K562 (cell line): Measurements from ENCODE around the gene UBE2E2. TPM values are rescaled to one million over a fixed set of nuclear protein-coding genes. Genes with fewer than 3 reads are reported as not detected.

ENCODE experiments used
- ATAC-seq: fragments of 200-7000 bp; cut with Tn5 transposase; 3 replicates; pipeline ENCODE4 v1.9.1; 2020; ENCODE audit warnings: moderate library complexity
- BruUV-seq: library from RNA; stranded (reverse); fragments of 400-500 nt; replicated peaks from 2 replicates; lab custom pipeline; 2021; lab: Mats Ljungman, UMichigan
- CTCF ChIA-PET: fragments of 300-600 bp; formaldehyde crosslinking; extraction: SDS; loops from one replicate; lab custom pipeline; 2021; ENCODE audit warnings: low intra/inter-chr PET ratio; lab: Yijun Ruan, JAX
- POLR2A ChIA-PET: fragments of 300-600, 350-650 bp; sonication (Branson Sonifier 250); formaldehyde crosslinking; extraction: SDS; loops from one replicate; lab custom pipeline; 2021; ENCODE audit warnings: antibody characterized with exemption, inconsistent platforms; lab: Yijun Ruan, JAX
- DNase-seq, 4 experiments: peaks; one replicate each; pipeline versions ENCODE4 v3.0.0 to v3.0.0-alpha.2; 2011 to 2018; ENCODE audit warnings: low spot score in 3 of 4, mixed read lengths in 3 of 4; ENCODE audit errors: extremely low read depth in 1 of 4
- FAIRE-seq: peaks from 2 replicates; lab custom pipeline; 2011; peaks lifted over from hg19 to GRCh38; lab: Jason Lieb, UNC
- H2AFZ ChIP-seq: 2 replicates; pipeline ENCODE4 v1.6.0; 2011; ENCODE audit warnings: low read depth, low read length, control low read depth, inconsistent platforms
- H3K27ac ChIP-seq: fragments of 200-600 bp; 3 replicates; pipeline ENCODE4 v1.8.0; 2011; ENCODE audit warnings: low read depth, mild to moderate bottlenecking, control low read depth, inconsistent platforms, low read length, moderate library complexity, mixed read lengths; ENCODE audit errors: extremely low read depth
- H3K27me3 ChIP-seq, 2 experiments: fragments of 300-600 bp in 1 of 2; 2 replicates in 1 of 2; 3 replicates in 1 of 2; pipeline versions ENCODE4 v1.6.0 to v1.8.0; 2011; ENCODE audit warnings: inconsistent platforms in 2 of 2, low read length in 2 of 2, mild to moderate bottlenecking in 1 of 2, mixed read lengths in 1 of 2, moderate library complexity in 1 of 2; ENCODE audit not compliant: control insufficient read depth in 2 of 2, insufficient read depth in 2 of 2
- H3K36me3 ChIP-seq: fragments of 300-600 bp; 3 replicates; pipeline ENCODE4 v1.8.0; 2011; ENCODE audit warnings: mild to moderate bottlenecking, low read length, inconsistent platforms; ENCODE audit not compliant: control insufficient read depth, insufficient read depth
- H3K4me1 ChIP-seq, 2 experiments: fragments of 200-600 bp in 1 of 2; replicated peaks in 1 of 2; 2 replicates in 1 of 2; 3 replicates in 1 of 2; pipeline versions ENCODE4 v1.5.1 to v1.8.0; 2011; ENCODE audit warnings: inconsistent platforms in 2 of 2, low read length in 2 of 2, mild to moderate bottlenecking in 1 of 2, mixed read lengths in 1 of 2, moderate library complexity in 1 of 2; ENCODE audit not compliant: control insufficient read depth in 2 of 2, insufficient read depth in 2 of 2
- H3K4me2 ChIP-seq: 2 replicates; pipeline ENCODE4 v1.6.1; 2011; ENCODE audit warnings: low read length, control low read depth, inconsistent platforms, mixed read lengths; ENCODE audit not compliant: insufficient read depth
- H3K4me3 ChIP-seq: fragments of 200-600 bp; sonication (generic), shearing (Covaris generic); 2 replicates; pipeline ENCODE4 v1.5.1; 2016; ENCODE audit warnings: control low read depth, inconsistent platforms
- H3K79me2 ChIP-seq: fragments of 200-600 bp; 3 replicates; pipeline ENCODE4 v1.8.0; 2011; ENCODE audit warnings: low read length, inconsistent platforms; ENCODE audit not compliant: control insufficient read depth, insufficient read depth
- H3K9ac ChIP-seq, 2 experiments: 2 replicates each; pipeline versions ENCODE4 v1.6.0 to v1.6.1; 2011; ENCODE audit warnings: low read depth in 2 of 2, low read length in 2 of 2, control low read depth in 1 of 2, inconsistent platforms in 1 of 2, mild to moderate bottlenecking in 1 of 2, mixed read lengths in 1 of 2; ENCODE audit not compliant: insufficient read depth in 1 of 2
- H3K9me1 ChIP-seq: one replicate; pipeline ENCODE4 v1.6.0; 2011; ENCODE audit warnings: inconsistent platforms, mild to moderate bottlenecking, low read length, moderate library complexity; ENCODE audit not compliant: control insufficient read depth, insufficient read depth
- H3K9me3 ChIP-seq: replicated peaks from 2 replicates; pipeline ENCODE4 v1.5.1; 2011; ENCODE audit warnings: low read depth, low read length, inconsistent platforms; ENCODE audit not compliant: control insufficient read depth, insufficient read depth
- H4K20me1 ChIP-seq: replicated peaks from 2 replicates; pipeline ENCODE4 v1.6.1; 2011; ENCODE audit warnings: low read length, inconsistent platforms, mixed read lengths; ENCODE audit not compliant: control insufficient read depth, insufficient read depth
- CREM ChIP-seq: IDR thresholded peaks from 2 replicates; pipeline ENCODE4 v1.6.1; 2014; ENCODE audit warnings: antibody characterized with exemption, low read depth
- DDX20 ChIP-seq: fragments of 450-650 bp; IDR thresholded peaks from 2 replicates; pipeline ENCODE4 v1.6.1; 2016; ENCODE audit warnings: missing genetic modification characterization, low read depth, mild to moderate bottlenecking, missing compliant biosample characterization, moderate library complexity
- E2F3 ChIP-seq: fragments of 250-450 bp; sonication (Bioruptor Pico); IDR thresholded peaks from 2 replicates; pipeline ENCODE4 v1.4.0; 2020; ENCODE audit warnings: mild to moderate bottlenecking
- GABPB2 ChIP-seq: fragments of 250-450 bp; sonication (Bioruptor Pico); conservative IDR thresholded peaks from 2 replicates; pipeline ENCODE4 v1.5.1; 2021; ENCODE audit warnings: mild to moderate bottlenecking
- HSF4 ChIP-seq: fragments of 250-450 bp; sonication (Bioruptor Pico); IDR thresholded peaks from 2 replicates; pipeline ENCODE4 v2.1.2; 2022; ENCODE audit warnings: mild to moderate bottlenecking, moderate library complexity, borderline replicate concordance
- KDM1A ChIP-seq, 2 experiments: fragments of 450-650 bp; IDR thresholded peaks; 2 replicates each; pipeline ENCODE4 v1.6.1; 2016; ENCODE audit warnings: mild to moderate bottlenecking in 2 of 2
- KDM2B ChIP-seq: fragments of 250-450 bp; sonication (Bioruptor Pico); IDR thresholded peaks from 2 replicates; pipeline ENCODE4 v1.8.0; 2021; ENCODE audit warnings: mild to moderate bottlenecking, moderate library complexity
- KLF13 ChIP-seq: fragments of 450-650 bp; IDR thresholded peaks from 2 replicates; pipeline ENCODE4 v1.6.1; 2016; ENCODE audit warnings: missing genetic modification characterization, low read depth, mild to moderate bottlenecking, missing compliant biosample characterization, moderate library complexity, borderline replicate concordance
- MTF1 ChIP-seq: fragments of 250-450 bp; sonication (Bioruptor Pico); IDR thresholded peaks from 2 replicates; pipeline ENCODE4 v1.9.0; 2021; ENCODE audit warnings: moderate library complexity, mild to moderate bottlenecking, inconsistent platforms, borderline replicate concordance
- POU5F1 ChIP-seq: fragments of 150-350 bp; IDR thresholded peaks from 2 replicates; pipeline ENCODE4 v1.6.1; 2014; ENCODE audit warnings: borderline replicate concordance, low read length, low read depth, mild to moderate bottlenecking; ENCODE audit not compliant: partially characterized antibody
- RERE ChIP-seq: sonication (generic); formaldehyde crosslinking; IDR thresholded peaks from 2 replicates; pipeline ENCODE4 v1.8.0; 2023; ENCODE audit warnings: missing genetic modification reagents, mild to moderate bottlenecking, borderline replicate concordance
- RFX1 ChIP-seq: fragments of 450-650 bp; IDR thresholded peaks from 2 replicates; pipeline ENCODE4 v1.6.1; 2016; ENCODE audit warnings: mild to moderate bottlenecking, moderate library complexity
- XRCC5 ChIP-seq: fragments of 200-400 bp; formaldehyde crosslinking; IDR thresholded peaks from 2 replicates; pipeline ENCODE4 v1.6.1; 2017; ENCODE audit warnings: low read depth, mild to moderate bottlenecking, low read length
- ZBTB49 ChIP-seq: sonication (generic); formaldehyde crosslinking; IDR thresholded peaks from 2 replicates; pipeline ENCODE4 v1.8.0; 2022; ENCODE audit warnings: missing genetic modification reagents, mild to moderate bottlenecking, borderline replicate concordance
- ZNF282 ChIP-seq: sonication (generic); formaldehyde crosslinking; IDR thresholded peaks from 2 replicates; pipeline ENCODE4 v1.8.1; 2023; ENCODE audit warnings: missing genetic modification reagents
- ZNF3 ChIP-seq: fragments of 250-450 bp; sonication (Bioruptor Pico); IDR thresholded peaks from 2 replicates; pipeline ENCODE4 v1.5.0; 2021; ENCODE audit warnings: mild to moderate bottlenecking, moderate library complexity
- ZNF408 ChIP-seq: fragments of 250-450 bp; sonication (Bioruptor Pico); IDR thresholded peaks from 2 replicates; pipeline ENCODE4 v1.4.0; 2020; ENCODE audit warnings: low read depth, mild to moderate bottlenecking, moderate library complexity
- WGBS: fragments of 100-300 bp; shearing (Covaris generic); methylation state at CpG from one replicate; pipeline ENCODE4 v1.1.6; 2016; ENCODE audit warnings: low coverage, mixed read lengths; ENCODE audit not compliant: insufficient coverage; ENCODE audit errors: missing lambda C conversion rate; 5-methylcytosine and 5-hydroxymethylcytosine counted together
- in situ Hi-C: fragments of 300-500 bp; cut with MboI; formaldehyde crosslinking; loops from 4 replicates; pipeline ENCODE4 v1.15.0; 2018; ENCODE audit warnings: inconsistent platforms, mixed read lengths
- intact Hi-C: fragments of 100-400 bp; cut with micrococcal nuclease; formaldehyde crosslinking; loops from 2 replicates; pipeline ENCODE4 v1.14.2; 2022
- polyA plus RNA-seq, 8 experiments: library from polyadenylated mRNA; depleted of rRNA in 4 of 8; stranded (reverse) in 5 of 8; unstranded in 3 of 8; fragments of >200 nt; fragmentation: Nextera tagmentation in 2 of 8; fragmentation: Illumina TruSeq in 1 of 8; extraction: Ambion mirVana in 2 of 8; extraction: Trizol in 1 of 8; gene quantifications; 2 replicates each; pipeline versions ENCODE4 v1.2.1 to v1.2.3, GENCODE V29; 2011 to 2014; ENCODE audit warnings: inconsistent platforms in 1 of 8, missing spikeins in 1 of 8
- total RNA-seq, 7 experiments: library from RNA; depleted of rRNA in 6 of 7; stranded (reverse); fragments of >200 nt in 6 of 7; fragmentation: Illumina TruSeq in 2 of 7; extraction: Trizol in 2 of 7; gene quantifications; 2 replicates each; pipeline versions ENCODE4 v1.2.1 to v1.2.3, GENCODE V29; 2011 to 2021; ENCODE audit warnings: low replicate concordance in 1 of 7

The UBE2E2 gene
- total and polyA plus RNA-seq, 9 of the 15 experiments (the other 6 are each of a cell fraction or from before 2014, with no cell fraction given): 0.22 to 5.1 (median 1.9) TPM

- Histone ChIP-seq H4K20me1 (no peaks in the 10 kb centered on the region), H3K27me3 (no peaks in the 10 kb centered on the region), H3K9me3 (no peaks in the 10 kb centered on the region), H2AFZ (no peak overlapping the region), H3K36me3 (no peaks in the 10 kb centered on the region), H3K27ac (no peak overlapping the region), H3K79me2 (no peaks in the 10 kb centered on the region), H3K4me1 (no peaks in the 10 kb centered on the region), H3K4me2 (no peak overlapping the region), H3K9ac (no peak overlapping the region), H3K4me3 (no peak overlapping the region), H3K9me1 (no peaks in the 10 kb centered on the region)
- WGBS: 2% methylated on average over 2 of the region's 2 CpGs
- intact Hi-C loops (no loop called here), in situ Hi-C loops (no loop called here)
- ATAC-seq (no peak), FAIRE-seq (no peak), DNase-seq (no peak)
- POLR2A ChIA-PET: no interaction called here
- CTCF ChIA-PET: no interaction called here
- BruUV-seq: no TSS peak
- no peak for TF ChIP-seq KLF13 (tag)
- no peak for TF ChIP-seq HSF4 (CRISPR knock-in tag)
- TF ChIP-seq KDM1A (IDR thresholded peaks at IDR 0.05): no peak
- no peak for TF ChIP-seq DDX20 (tag)
- TF ChIP-seq ZNF3: no peak
- TF ChIP-seq E2F3 (CRISPR knock-in tag): no peak
- no peak for TF ChIP-seq ZNF282 (CRISPR knock-in tag)
- no peak for TF ChIP-seq MTF1 (CRISPR knock-in tag)
- no peak for TF ChIP-seq ZNF408 (CRISPR knock-in tag)
- TF ChIP-seq CREM: no peak
- no peak for TF ChIP-seq GABPB2
- TF ChIP-seq XRCC5: no peak
- no peak for TF ChIP-seq KDM2B (CRISPR knock-in tag)
- no peak for TF ChIP-seq ZBTB49
- TF ChIP-seq RERE (CRISPR knock-in tag): no peak
- no peak for TF ChIP-seq POU5F1
- TF ChIP-seq RFX1: no peak
Measured at GRCh38 chr3:23527326-23527725, 324.2 kb downstream of the UBE2E2 start.
